Skeletal muscle satellite cell (primary cell): ENCODE results near the gene SEPTIN5.

Experiments used
- H3K27me3 ChIP-seq: 2 replicates; pipeline ENCODE4 v1.7.0; 2013; ENCODE audit warnings: low read length; ENCODE audit not compliant: control insufficient read depth, insufficient read depth
- H3K36me3 ChIP-seq: 2 replicates; pipeline ENCODE4 v1.7.0; 2013; ENCODE audit warnings: mild to moderate bottlenecking, control low read depth, low read length; ENCODE audit not compliant: insufficient read depth
- H3K4me1 ChIP-seq: 2 replicates; pipeline ENCODE4 v1.7.0; 2013; ENCODE audit warnings: low read length; ENCODE audit not compliant: control insufficient read depth, insufficient read depth
- H3K4me2 ChIP-seq: 2 replicates; pipeline ENCODE4 v1.7.0; 2013; ENCODE audit warnings: mild to moderate bottlenecking, low read length
- H3K4me3 ChIP-seq: 2 replicates; pipeline ENCODE4 v1.7.0; 2013; ENCODE audit warnings: low read length
- H3K9ac ChIP-seq: 2 replicates; pipeline ENCODE4 v1.7.0; 2013; ENCODE audit warnings: mild to moderate bottlenecking, low read depth, low read length, moderate library complexity
- H3K9me3 ChIP-seq: replicated peaks from 2 replicates; pipeline ENCODE4 v1.7.0; 2013; ENCODE audit warnings: mild to moderate bottlenecking, control low read depth, low read length

The SEPTIN5 gene

DNA sequence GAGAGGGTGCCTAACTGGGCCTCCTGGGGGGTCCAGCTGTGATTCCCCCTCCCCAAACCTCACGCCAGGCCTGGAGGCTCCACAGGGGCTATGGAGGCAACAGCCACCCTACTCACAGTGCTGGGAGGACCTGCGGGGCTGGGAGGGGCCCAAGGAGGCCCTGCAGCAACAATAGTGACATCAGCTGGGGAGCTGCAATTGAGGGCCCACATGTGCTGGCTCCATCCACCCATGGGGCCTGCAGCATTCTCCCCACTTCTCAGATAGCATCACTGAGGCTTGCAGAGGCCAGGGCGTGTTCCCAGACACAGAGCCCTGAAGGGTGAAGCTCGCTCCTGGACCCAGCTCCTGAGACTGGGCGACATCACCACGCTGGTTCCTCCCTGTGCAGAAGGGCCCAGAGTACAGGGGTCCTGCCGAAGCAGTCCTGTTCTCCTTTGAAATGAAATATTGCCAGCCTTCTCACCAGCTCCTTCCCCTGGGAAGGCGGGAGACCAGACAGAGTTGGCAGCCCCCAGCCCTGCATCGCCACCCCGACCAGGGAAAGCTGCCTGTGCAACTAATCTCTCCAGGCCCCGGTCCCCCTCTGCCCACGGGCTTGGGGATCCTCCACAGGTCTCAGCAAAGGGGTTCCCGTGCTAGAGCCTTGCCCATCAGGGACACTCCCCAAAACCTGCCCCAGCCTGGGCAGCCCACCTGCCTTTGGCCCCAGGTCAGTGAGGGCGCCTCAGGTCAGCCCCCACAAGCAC, 37.4 kb downstream of the SEPTIN5 start:
- Histone ChIP-seq H3K36me3 (no peaks in the 10 kb centered on the region), H3K9me3 (no peaks in the 10 kb centered on the region), H3K27me3 (peaks cover 29% of the 10 kb centered on the region), H3K4me3 (no peak overlapping the region), H3K4me1 (peaks cover 18% of the 10 kb centered on the region), H3K9ac (no peak overlapping the region), H3K4me2 (no peak overlapping the region)

DNA sequence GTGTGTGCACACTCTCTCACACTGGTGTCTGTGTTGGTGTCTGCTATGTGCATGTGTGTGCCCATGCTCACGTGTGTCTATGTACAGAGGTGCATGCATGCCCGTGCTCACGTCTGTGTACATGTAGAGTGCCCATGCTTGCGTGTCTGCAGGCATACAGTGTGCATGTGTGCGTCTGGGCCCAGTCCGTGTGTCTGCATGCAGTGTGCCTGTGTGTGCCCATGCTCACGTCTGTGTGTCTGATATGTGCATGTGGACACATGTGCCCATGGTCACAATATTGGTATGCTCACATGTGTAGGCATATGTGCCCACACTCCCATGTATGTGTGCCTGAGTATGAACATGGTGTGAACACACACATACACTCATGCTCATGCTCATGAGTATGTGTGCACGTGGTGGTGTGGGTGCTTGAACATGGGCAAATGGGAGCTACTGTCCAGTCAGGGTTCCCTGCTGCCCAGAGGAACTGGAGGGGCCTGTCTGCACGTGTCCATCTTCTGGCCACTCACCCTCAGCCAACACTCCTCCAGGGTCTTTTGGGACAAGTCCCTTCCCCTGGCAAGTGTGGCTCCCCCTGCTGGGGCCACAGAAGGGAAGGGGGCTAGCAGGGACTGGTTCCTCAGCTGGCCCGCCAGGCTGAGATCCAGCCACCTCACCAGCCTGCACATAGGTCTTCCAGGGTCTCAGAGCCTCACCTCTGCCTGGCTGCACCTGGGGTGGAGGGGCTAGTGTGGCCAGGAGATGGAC, 39.0 kb downstream of the SEPTIN5 start:
- H3K9me3 ChIP-seq = no peaks in the 10 kb centered on the region
- no peak overlapping the region for H3K4me3 ChIP-seq
- peaks cover 17% of the 10 kb centered on the region for H3K4me1 ChIP-seq
- no peaks in the 10 kb centered on the region for H3K36me3 ChIP-seq
- peaks cover 29% of the 10 kb centered on the region for H3K27me3 ChIP-seq
- H3K9ac ChIP-seq = no peak overlapping the region
- no peak overlapping the region for H3K4me2 ChIP-seq

DNA sequence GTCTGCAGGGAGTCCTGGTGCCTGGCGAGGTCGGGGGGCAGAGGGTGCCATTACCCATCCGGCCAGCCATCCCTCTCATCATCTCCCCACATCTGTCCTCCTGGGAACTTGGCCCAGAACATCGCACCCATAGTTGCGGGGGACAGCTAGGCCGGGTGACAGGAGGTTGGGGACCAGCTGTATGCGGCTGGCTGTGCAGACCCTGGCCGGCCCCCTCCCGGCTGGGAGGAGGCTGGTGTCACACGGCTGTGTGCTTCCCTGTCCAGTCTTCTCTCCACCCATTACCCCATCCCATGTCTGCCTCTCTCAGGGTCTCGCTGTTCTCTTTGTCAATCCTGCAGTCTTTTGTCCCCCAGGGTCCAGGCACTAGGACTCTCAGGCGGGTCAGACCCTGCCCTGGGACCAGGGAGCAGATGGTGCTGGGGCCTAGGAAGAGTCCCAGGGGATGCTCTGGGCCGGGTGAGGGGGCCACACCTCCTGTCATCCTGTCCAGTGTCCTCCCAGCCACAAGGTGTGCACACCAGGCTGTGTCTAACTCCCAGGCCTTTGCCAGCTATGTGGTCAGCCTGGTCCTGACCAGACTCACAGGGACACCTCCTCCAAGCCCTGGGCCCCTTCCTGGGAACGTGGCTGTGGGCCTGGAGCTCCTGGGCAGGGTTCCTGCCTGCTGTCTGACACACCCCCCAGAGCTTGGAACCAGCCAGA, 39.8 kb downstream of the SEPTIN5 start:
- Histone ChIP-seq H3K4me3 (no peak overlapping the region), H3K4me1 (peaks cover 15% of the 10 kb centered on the region), H3K27me3 (peaks cover 29% of the 10 kb centered on the region), H3K36me3 (no peaks in the 10 kb centered on the region), H3K9me3 (no peaks in the 10 kb centered on the region), H3K4me2 (no peak overlapping the region), H3K9ac (no peak overlapping the region)

DNA sequence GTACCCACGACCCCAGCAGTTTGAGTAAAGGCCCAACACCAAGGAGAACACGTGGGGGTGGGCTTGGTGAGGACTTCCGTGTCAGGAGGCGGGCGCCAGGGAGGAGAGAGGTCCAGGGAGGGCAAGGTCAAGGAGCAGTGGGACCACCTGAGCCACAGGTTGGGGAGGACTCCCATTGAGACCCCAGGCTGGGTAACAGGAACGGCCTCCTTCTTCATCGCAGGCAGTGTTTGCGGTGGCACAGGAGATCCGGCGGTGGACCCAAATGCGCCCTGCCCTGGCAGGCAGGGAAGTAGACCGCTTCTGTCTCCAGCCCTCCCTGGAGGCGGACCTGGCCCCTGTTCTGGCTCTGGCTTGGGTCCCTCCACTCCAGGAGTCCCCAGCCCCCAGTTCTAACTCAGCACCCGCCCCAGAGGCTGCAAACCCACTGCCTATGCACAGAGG, 40.4 kb downstream of the SEPTIN5 start:
- Histone ChIP-seq H3K9ac (no peak overlapping the region), H3K9me3 (no peaks in the 10 kb centered on the region), H3K27me3 (peaks cover 29% of the 10 kb centered on the region), H3K4me2 (peak overlapping the region; percentile 25), H3K36me3 (no peaks in the 10 kb centered on the region), H3K4me1 (peaks cover 9% of the 10 kb centered on the region), H3K4me3 (no peak overlapping the region)

DNA sequence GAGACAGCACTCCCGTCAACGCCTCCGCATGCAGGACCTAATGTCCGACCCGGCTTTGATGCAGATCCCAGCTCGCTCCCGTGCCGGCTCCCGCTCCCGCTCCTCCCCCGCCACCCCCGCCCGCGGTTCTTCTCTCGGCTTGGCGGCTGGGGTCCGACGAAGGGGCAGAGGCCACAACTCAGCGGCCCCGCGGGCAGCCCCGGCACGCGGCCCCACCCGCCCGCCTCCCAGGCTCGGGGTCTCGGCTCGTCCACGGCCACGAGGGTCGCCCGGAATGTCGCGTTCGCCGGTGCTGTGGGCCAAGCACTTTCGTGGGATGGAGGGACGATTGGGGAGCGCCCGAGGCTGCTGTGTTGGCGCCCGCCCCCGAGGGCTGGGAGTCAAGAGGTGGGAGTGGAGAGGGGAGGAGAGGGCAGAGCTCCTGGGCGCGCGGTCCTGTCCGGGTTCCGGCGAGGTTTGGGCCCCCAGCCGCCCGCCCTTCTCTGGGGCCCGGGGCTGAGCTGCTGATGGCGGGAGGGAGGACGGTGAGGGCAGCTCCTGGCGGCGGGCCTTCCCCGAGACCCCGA, 40.9 kb downstream of the SEPTIN5 start:
- Histone ChIP-seq H3K4me1 (peaks cover 4% of the 10 kb centered on the region), H3K36me3 (no peaks in the 10 kb centered on the region), H3K4me3 (no peak overlapping the region), H3K27me3 (peaks cover 29% of the 10 kb centered on the region), H3K9me3 (no peaks in the 10 kb centered on the region), H3K4me2 (peak overlapping the region; percentile 25), H3K9ac (no peak overlapping the region)

DNA sequence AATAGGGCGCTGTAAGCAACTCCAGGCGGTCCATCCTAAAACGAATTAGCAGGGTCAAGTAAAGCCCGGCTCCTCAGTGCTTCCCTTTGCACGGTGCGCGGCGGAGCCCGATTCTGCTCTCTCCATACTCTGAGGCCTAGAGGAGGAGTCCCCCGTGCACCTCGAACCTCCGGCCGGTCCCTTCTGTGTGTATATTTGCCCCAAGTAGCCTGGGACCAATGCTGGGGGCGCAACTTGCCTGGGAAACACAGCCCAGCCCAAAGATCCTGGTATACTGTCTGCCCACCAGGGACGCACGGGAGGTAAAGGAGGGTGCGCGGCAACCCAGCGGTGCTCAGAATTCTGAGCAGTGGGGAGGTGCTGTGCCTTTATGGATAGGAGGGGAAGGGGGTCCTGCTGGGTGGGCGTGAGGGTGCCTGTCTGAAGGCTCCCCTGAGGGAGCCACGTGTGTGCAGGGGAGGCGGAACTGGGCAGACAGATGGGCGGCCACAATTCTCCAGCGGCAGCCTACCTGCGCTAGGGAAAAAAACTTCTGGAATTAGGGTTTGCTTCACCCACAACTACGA, 41.5 kb downstream of the SEPTIN5 start:
- Histone ChIP-seq H3K4me1 (peaks cover 3% of the 10 kb centered on the region), H3K4me3 (no peak overlapping the region), H3K9me3 (no peaks in the 10 kb centered on the region), H3K36me3 (no peaks in the 10 kb centered on the region), H3K9ac (no peak overlapping the region), H3K27me3 (peaks cover 29% of the 10 kb centered on the region), H3K4me2 (no peak overlapping the region)

DNA sequence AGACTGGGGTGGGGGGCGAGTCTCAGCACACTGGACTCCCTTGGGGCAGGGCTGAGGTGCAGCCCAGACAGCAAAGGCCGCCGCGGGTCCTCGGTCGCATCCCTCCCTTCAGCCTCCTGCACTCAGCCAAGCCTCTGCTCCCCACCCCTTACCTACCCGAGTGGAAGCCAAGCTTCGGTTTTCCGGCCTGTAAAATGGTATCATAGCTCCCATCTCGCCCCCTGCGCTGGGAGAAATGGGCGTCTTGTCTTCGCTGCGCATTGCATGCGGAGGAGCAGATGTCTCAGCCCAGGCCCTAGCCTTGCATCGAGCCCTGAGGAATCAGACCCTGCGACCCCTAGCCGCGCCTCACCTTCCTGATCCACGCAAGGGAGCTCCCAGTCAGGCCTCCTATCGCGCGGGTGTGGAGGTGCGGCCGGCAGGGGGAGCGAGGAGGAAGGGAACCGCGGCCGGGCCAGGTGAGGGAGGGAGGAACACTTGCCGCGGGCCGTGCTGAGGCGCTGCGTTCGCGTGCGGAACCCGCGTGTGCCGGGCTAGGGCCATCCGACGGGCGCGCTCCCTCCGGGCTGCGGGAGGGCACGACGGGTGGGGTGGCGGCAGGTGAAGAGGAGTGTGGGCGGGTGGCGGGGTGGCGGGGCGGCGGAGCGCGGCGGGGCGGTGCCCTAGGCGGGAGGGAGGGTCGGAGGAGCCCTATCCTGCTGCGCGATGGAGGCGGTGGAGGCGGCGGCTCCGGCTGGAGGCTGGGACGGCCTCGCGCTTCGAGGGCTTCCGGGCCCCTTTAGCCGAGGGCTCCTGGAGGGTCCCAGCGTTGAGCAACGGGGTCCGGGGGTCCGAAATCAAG, 42.2 kb downstream of the SEPTIN5 start:
- H3K9ac ChIP-seq = no peak overlapping the region
- H3K4me3 ChIP-seq = no peak overlapping the region
- H3K27me3 ChIP-seq = peaks cover 29% of the 10 kb centered on the region
- no peaks in the 10 kb centered on the region for H3K4me1 ChIP-seq
- H3K4me2 ChIP-seq = no peak overlapping the region
- no peaks in the 10 kb centered on the region for H3K9me3 ChIP-seq
- no peaks in the 10 kb centered on the region for H3K36me3 ChIP-seq

DNA sequence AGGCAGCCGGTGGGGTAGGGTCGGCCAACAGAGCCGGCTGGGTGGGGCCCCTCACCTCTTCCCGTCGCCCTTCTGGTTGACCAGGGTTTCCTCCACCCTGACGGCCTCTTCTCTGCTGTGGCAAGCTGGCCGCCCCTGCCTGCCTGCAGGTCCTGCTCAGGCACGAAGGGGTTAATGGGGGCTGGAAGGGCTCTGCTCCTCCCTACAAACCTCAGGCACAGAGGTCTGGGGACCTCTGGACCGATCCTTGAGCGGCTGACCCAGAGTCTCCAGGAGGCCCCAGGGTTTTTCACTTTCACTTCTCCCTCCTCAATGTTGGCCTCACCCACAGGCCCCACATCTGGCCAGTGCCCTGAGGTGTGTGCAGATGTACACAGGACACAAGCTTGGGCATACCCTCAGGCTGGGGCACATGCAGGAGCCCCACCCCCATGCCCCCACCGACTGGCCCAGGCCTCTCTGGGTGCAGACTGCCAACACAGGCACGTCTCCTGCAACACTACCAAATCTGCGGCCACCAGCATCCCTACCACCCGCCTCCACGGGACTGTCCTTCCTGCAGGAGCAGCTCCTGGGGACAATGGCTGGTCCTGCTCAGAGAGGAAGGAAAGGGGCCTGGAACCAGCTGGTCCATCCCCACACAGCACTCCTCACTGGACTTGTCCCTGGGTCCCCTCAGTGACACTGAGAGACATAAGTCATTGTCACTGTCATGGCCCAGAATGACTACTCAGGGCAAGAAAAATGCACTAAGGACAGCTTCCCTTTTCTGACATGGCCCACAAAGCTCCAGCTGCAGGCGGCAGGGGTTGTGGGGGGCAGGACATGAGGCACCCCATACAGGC, 43.1 kb downstream of the SEPTIN5 start:
- H3K36me3 ChIP-seq = no peaks in the 10 kb centered on the region
- no peak overlapping the region for H3K4me3 ChIP-seq
- H3K9me3 ChIP-seq = no peaks in the 10 kb centered on the region
- H3K9ac ChIP-seq = no peak overlapping the region
- H3K4me2 ChIP-seq = no peak overlapping the region
- peaks cover 29% of the 10 kb centered on the region for H3K27me3 ChIP-seq
- no peaks in the 10 kb centered on the region for H3K4me1 ChIP-seq

DNA sequence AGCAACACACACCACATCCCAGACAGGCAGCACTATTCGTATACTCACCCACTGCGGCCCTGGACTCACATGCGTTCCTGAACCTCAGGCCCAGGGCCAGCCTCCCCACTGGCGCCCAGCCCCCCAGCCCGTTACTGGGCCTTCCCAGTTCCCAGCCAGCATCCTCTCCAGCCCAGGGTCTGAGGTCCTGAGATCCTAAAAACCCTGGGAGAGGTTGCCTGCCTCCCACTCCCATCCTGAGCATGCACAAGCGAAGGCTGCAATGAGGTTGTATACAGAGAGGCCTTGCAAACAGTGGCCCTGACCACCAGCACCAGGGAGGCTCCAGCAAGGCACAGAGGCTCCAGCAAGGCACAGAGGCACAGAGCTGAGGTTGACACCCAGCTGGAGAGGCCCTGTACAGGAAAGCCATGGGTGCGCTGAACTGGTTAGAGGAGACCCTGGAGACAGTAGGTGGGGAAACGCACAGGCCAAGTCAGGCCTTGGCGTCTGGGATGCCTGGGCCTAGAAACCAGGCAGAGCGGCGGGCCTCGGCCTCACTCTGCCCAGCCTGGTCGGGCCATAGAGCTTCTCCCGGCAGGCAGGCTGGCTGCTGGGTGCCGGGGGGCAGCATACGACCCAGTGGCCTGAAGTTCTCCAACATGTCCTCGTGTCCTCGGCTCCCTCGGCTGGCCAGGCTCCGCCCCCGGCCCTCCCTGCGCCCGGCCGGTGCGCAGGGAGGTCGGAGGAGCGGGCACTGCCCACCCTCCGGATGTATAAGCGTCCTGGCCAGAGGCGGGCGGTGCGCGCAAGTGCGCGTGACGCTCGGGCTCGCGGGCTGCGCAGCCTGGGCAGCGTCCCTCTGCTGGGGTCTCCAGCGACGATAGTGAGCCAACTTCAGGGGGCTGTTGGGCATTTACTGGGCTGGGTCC, 43.9 kb downstream of the SEPTIN5 start:
- H3K4me3 ChIP-seq = no peak overlapping the region
- H3K9ac ChIP-seq = no peak overlapping the region
- no peaks in the 10 kb centered on the region for H3K9me3 ChIP-seq
- no peak overlapping the region for H3K4me2 ChIP-seq
- H3K36me3 ChIP-seq = no peaks in the 10 kb centered on the region
- peaks cover 28% of the 10 kb centered on the region for H3K27me3 ChIP-seq
- peaks cover 6% of the 10 kb centered on the region for H3K4me1 ChIP-seq
